ENCODE results near the gene OR10H1.
"Not testable (repeated sequence)": the region's sequence is repeated elsewhere in the genome, so short reads cannot be mapped to it uniquely, and the experiment has no call there.

The OR10H1 gene

GRCh38 chr19:15774159-15774558 is 41.3 kb downstream of the OR10H1 start:
- DNase-seq (ENCODE audit: low read depth): not testable (repeated sequence)

GRCh38 chr19:15769586-15769985 is 45.9 kb downstream of the OR10H1 start:
- no peak for DNase-seq (ENCODE audit: low read depth)

- DNase-seq (ENCODE audit: low read depth): no peak
Measured at GRCh38 chr19:15759962-15760565, 55.4 kb downstream of the OR10H1 start.

GRCh38 chr19:15758379-15758778 is 57.1 kb downstream of the OR10H1 start:
- DNase-seq (ENCODE audit: low read depth): no peak
